ENCODE results near the gene CELF3. TPM values are rescaled to one million over a fixed set of nuclear protein-coding genes. Genes with fewer than 3 reads are reported as not detected.
"Not testable (repeated sequence)": the region's sequence is repeated elsewhere in the genome, so short reads cannot be mapped to it uniquely, and the experiment has no call there.

The CELF3 gene
- total RNA-seq, 2 experiments from 2014 or later: not detected

DNA sequence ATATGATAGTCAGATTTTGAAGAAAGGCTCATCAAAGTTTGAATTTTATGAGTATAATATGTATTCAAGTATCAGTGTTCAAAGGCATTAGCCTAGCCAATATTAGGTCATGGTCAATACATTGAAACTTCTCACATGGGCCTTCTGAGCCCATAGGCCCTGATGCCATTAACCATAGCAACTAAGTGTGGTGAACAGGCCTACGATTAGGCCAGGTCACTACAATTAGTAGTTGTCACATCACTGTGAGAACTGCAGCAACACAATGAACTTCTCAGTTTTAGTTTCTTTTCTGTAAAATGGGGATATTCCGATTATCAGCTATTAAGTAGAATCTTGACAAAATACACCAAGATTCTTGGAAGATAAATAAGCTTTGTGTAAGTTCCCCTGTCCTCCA lies 30.0 kb downstream of the CELF3 start:
- Histone ChIP-seq H3K4me1 (ENCODE audit: insufficient read depth, low read length) (no peaks in the 10 kb centered on the region), H3K27me3 (ENCODE audit: control insufficient read depth in 1 of 2, insufficient read depth in 2 of 2, low read length in 2 of 2) (no peaks in the 10 kb centered on the region), H3K9me3 (ENCODE audit: control insufficient read depth in 1 of 2, insufficient read depth in 1 of 2, low read length in 2 of 2) (no peaks in the 10 kb centered on the region), H3K36me3 (ENCODE audit: insufficient read depth, low read length) (peaks cover 37% of the 10 kb centered on the region), H3K4me3 (ENCODE audit: low read length) (no peak overlapping the region), H3K27ac (ENCODE audit: low read depth in 1 of 2, low read length in 2 of 2) (no peak overlapping the region)
- TF ChIP-seq, protein P1, sequence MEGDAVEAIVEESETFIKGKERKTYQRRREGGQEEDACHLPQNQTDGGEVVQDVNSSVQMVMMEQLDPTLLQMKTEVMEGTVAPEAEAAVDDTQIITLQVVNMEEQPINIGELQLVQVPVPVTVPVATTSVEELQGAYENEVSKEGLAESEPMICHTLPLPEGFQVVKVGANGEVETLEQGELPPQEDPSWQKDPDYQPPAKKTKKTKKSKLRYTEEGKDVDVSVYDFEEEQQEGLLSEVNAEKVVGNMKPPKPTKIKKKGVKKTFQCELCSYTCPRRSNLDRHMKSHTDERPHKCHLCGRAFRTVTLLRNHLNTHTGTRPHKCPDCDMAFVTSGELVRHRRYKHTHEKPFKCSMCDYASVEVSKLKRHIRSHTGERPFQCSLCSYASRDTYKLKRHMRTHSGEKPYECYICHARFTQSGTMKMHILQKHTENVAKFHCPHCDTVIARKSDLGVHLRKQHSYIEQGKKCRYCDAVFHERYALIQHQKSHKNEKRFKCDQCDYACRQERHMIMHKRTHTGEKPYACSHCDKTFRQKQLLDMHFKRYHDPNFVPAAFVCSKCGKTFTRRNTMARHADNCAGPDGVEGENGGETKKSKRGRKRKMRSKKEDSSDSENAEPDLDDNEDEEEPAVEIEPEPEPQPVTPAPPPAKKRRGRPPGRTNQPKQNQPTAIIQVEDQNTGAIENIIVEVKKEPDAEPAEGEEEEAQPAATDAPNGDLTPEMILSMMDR (IDR thresholded peaks at IDR 0.05): no peak
- no peak overlapping the region for H3K27ac Mint-ChIP-seq
- intact Hi-C loops (cut with DNase I, micrococcal nuclease): no loop called here
- DNase-seq (no peak), ATAC-seq (ENCODE audit: poor library complexity) (no peak)
- no peaks in the 10 kb centered on the region for H3K27me3 Mint-ChIP-seq
- ChIA-PET CTCF (no interaction called here), POLR2A (no interaction called here)
- H3K4me1 Mint-ChIP-seq (ENCODE audit: low read depth): no peaks in the 10 kb centered on the region
- H3K4me3 Mint-ChIP-seq: no peak overlapping the region
- H3K36me3 Mint-ChIP-seq (ENCODE audit: low read depth): peaks cover 56% of the 10 kb centered on the region
- no peaks in the 10 kb centered on the region for H3K9me3 Mint-ChIP-seq

DNA sequence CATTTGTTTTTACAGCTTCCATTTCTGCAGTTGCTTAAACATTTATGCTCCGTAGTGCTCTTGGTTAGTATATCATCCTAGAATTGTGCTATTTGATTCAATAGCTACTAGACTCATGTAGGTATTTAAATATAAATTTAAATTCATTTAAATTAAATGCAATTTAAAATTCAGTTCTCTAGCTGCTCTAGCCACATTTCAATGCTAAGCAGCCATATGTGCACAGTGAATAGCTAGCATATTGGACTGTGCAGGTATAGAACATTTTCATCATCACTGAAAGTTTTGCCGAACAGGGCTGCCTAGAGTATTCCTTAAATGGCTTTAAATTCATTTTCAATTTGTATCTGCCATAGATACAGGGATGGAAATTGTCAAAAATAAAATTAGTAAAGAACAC lies 32.5 kb downstream of the CELF3 start:
- no peaks in the 10 kb centered on the region for H3K27me3 Mint-ChIP-seq
- intact Hi-C loops (cut with DNase I, micrococcal nuclease): no loop called here
- Histone ChIP-seq H3K36me3 (ENCODE audit: insufficient read depth, low read length) (peaks cover 39% of the 10 kb centered on the region), H3K9me3 (ENCODE audit: control insufficient read depth in 1 of 2, insufficient read depth in 1 of 2, low read length in 2 of 2) (no peaks in the 10 kb centered on the region), H3K27ac (ENCODE audit: low read depth in 1 of 2, low read length in 2 of 2) (no peak overlapping the region), H3K4me1 (ENCODE audit: insufficient read depth, low read length) (no peaks in the 10 kb centered on the region), H3K27me3 (ENCODE audit: control insufficient read depth in 1 of 2, insufficient read depth in 2 of 2, low read length in 2 of 2) (no peaks in the 10 kb centered on the region), H3K4me3 (ENCODE audit: low read length) (no peak overlapping the region)
- peaks cover 61% of the 10 kb centered on the region for H3K36me3 Mint-ChIP-seq (ENCODE audit: low read depth)
- DNase-seq: no peak
- no peaks in the 10 kb centered on the region for H3K4me1 Mint-ChIP-seq (ENCODE audit: low read depth)
- CTCF ChIA-PET: no interaction called here
- no peak for ATAC-seq (ENCODE audit: poor library complexity)
- no peak overlapping the region for H3K27ac Mint-ChIP-seq
- POLR2A ChIA-PET: no interaction called here
- H3K9me3 Mint-ChIP-seq: no peaks in the 10 kb centered on the region
- TF ChIP-seq, protein P1 (IDR thresholded peaks at IDR 0.05): no peak
- no peak overlapping the region for H3K4me3 Mint-ChIP-seq

DNA sequence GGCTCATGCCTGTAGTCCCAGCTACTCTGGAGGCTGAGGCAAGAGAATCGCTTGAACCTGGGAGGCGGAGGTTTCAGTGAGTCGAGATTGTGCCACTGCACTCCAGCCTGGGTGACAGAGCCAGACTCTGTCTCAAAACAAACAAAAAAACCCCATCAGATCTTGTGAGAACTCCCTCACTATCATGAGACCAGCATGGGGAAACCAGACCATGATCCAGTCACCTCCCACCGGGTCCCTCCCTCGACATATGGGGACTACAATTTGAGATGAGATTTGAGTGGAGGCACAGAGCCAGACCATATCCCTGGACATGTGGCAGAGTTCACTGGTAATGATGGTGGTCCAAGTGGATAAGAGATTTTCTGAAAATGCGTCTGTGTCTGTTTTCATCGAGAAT lies 33.7 kb downstream of the CELF3 start:
- DNase-seq; H3K4me1 ChIP-seq (ENCODE audit: insufficient read depth, low read length); H3K27ac ChIP-seq (ENCODE audit: low read depth in 1 of 2, low read length in 2 of 2); ATAC-seq (ENCODE audit: poor library complexity); POLR2A ChIA-PET; H3K27me3 Mint-ChIP-seq; CTCF ChIA-PET; H3K27me3 ChIP-seq (ENCODE audit: control insufficient read depth in 1 of 2, insufficient read depth in 2 of 2, low read length in 2 of 2); H3K9me3 Mint-ChIP-seq; H3K4me3 ChIP-seq (ENCODE audit: low read length); H3K9me3 ChIP-seq (ENCODE audit: control insufficient read depth in 1 of 2, insufficient read depth in 1 of 2, low read length in 2 of 2); H3K4me3 Mint-ChIP-seq; intact Hi-C loops (cut with DNase I, micrococcal nuclease); H3K4me1 Mint-ChIP-seq (ENCODE audit: low read depth); H3K27ac Mint-ChIP-seq: not testable (repeated sequence)
- peaks cover 46% of the 10 kb centered on the region for H3K36me3 ChIP-seq (ENCODE audit: insufficient read depth, low read length)
- peaks cover 61% of the 10 kb centered on the region for H3K36me3 Mint-ChIP-seq (ENCODE audit: low read depth)

DNA sequence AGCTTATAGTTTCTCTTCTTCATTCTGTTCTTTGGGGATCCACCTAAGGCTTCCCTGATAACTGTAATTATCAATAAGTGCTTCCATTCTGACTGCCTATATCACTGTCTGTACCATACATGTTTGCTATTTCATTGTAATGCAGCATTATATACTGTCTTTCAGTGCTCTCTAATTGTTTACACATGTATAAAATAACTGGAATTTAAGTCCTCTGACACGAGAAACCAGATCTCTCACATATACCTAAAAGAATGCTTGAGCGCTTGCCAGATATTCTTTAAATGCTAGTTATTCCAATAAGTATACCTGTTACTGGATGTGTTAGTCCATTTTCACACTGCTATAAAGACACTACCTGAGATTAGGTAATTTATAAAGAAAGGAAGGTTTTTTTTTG lies 34.7 kb downstream of the CELF3 start:
- Mint-ChIP-seq H3K9me3 (no peaks in the 10 kb centered on the region), H3K27ac (no peak overlapping the region), H3K4me3 (no peak overlapping the region), H3K4me1 (ENCODE audit: low read depth) (no peaks in the 10 kb centered on the region), H3K36me3 (ENCODE audit: low read depth) (peaks cover 58% of the 10 kb centered on the region), H3K27me3 (no peaks in the 10 kb centered on the region)
- no peaks in the 10 kb centered on the region for H3K27me3 ChIP-seq (ENCODE audit: control insufficient read depth in 1 of 2, insufficient read depth in 2 of 2, low read length in 2 of 2)
- H3K4me3 ChIP-seq (ENCODE audit: low read length): no peak overlapping the region
- no peak overlapping the region for H3K27ac ChIP-seq (ENCODE audit: low read depth in 1 of 2, low read length in 2 of 2)
- H3K4me1 ChIP-seq (ENCODE audit: insufficient read depth, low read length): no peaks in the 10 kb centered on the region
- intact Hi-C loops (cut with DNase I, micrococcal nuclease): no loop called here
- TF ChIP-seq, protein P1 (IDR thresholded peaks at IDR 0.05): no peak
- CTCF ChIA-PET: no interaction called here
- DNase-seq: no peak
- H3K9me3 ChIP-seq (ENCODE audit: control insufficient read depth in 1 of 2, insufficient read depth in 1 of 2, low read length in 2 of 2): no peaks in the 10 kb centered on the region
- POLR2A ChIA-PET: no interaction called here
- ATAC-seq (ENCODE audit: poor library complexity): no peak
- H3K36me3 ChIP-seq (ENCODE audit: insufficient read depth, low read length): peaks cover 44% of the 10 kb centered on the region
